Stimulated activated CD8-positive, alpha-beta memory T cell treated with anti-CD3 and anti-CD28 coated beads, Interleukin-2, amount 100 ng/mL, for 48 hours (primary cell): ENCODE data around the gene SMIM41.

Experiments used
- DNase-seq, 2 donors: peaks; one replicate each; pipeline ENCODE4 v3.0.0-alpha.2; 2020; ENCODE audit warnings: low read depth in 2 of 2

Gene SMIM41

DNA sequence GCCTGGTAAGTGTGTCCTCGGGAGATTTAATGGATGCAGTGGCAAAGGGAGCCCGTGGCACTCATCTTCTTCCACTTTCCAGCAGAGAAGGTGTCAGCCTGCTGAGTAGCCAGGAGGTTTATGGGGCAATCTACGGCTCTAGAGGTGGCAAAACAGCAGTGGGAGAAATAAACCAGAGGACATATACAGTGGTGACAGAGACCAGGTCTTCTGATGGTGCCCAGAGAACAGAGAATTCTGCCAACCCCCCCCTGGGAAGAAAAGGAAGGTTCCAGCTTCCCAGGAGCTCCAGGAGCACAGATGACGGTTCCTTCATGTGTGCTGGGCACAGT lies 43.0 kb downstream of the SMIM41 start:
- no peak for DNase-seq

DNA sequence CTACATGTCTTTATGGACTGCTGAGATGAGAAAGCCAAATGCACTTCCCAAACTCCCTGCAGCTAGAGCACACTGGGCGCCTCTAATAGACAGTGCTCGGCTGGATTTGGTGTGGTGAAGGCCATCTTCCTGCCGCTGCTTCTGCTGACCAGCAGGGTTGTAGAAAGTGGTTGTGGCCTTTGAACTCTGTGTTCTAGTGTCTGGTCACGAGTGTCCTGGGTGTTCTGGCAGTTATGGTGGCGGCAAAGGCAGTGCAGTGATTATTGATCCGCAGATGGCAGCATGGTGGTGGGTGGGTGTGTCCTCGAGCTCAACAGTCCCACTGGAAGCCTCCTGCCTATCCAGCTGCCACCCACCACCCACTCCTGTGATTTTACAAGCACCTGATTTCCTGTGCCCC lies 43.4 kb downstream of the SMIM41 start:
- DNase-seq = no peak

DNA sequence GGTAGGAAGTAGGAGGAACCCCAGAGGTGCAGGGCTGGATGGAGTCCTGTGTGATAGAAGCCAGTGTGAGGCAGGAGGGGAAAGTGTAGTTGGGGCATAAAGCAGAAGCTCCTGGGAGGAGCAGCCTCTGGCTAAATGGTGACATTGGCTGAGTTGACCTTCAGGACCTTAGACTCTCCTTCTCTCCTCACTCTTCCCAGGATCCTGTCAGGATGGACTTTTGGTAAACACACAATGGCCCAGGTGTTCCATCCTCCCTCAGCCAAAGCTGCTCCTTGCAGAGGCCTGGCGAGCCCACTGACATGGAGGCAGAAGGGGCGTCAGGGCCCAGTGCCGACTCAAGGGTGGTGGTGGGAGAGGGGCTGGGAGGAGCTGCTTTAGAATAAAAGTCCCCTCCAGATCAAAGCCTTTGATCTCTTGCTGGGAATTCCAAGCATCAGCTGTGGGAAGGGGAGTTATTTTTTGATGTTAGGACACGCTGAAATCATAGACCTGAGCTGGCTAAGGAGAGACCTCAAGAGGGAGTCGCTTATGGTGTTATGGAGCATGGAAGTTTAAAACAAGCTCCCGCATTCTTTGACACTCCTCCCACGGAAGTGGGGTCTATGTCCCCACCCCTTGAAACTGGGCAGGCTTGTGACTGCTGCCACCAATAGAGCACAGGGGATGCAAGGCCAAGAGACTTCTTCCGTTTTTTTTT lies 44.1 kb downstream of the SMIM41 start:
- no peak for DNase-seq

DNA sequence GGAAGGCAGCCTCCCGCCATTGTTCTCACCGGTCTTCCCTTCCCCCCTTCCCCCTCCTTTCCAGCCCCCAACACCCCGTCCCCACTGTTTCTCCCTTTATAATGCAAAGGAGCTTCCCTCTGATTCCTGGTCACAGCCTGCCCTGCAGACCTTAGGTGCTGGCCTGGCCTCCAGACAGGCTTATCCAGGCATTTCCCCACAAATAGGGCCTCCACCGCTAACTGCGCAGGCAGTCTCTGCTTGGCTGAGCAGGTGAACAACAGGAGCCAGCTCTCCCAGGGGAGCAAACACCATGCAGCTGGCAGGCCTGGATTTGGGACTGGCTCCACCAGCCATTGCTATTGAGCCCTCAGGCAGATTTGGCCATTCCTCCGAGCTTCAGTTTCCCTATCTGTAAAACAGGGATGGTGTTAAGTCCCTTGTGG lies 46.0 kb downstream of the SMIM41 start:
- no peak for DNase-seq

DNA sequence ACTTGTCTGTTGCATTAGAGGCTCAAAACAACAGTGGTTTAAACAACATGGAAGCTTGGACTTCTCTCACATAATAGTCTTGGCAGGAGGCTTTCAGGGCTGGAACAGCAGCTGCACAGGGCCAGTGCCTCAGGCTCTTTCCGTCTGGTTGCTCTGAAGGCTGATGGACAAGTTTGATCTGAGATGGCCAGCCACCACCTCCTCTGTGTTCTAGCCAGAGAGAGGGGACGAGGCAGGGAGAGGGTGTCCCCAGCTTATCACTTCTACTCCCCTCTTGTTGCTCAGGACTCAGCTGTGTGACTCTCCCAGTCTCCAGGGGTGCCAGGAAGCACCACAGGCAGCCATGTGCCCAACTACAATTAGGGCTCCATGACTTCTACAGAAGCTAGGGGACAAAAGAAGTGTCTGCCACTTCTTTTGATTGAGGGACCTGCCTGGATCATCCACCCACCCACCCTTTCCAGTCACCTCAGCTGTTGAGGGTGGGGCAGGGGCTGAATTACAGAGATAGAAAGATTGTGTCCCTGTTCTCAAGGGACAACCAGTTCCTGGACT lies 46.6 kb downstream of the SMIM41 start:
- DNase-seq = no peak

DNA sequence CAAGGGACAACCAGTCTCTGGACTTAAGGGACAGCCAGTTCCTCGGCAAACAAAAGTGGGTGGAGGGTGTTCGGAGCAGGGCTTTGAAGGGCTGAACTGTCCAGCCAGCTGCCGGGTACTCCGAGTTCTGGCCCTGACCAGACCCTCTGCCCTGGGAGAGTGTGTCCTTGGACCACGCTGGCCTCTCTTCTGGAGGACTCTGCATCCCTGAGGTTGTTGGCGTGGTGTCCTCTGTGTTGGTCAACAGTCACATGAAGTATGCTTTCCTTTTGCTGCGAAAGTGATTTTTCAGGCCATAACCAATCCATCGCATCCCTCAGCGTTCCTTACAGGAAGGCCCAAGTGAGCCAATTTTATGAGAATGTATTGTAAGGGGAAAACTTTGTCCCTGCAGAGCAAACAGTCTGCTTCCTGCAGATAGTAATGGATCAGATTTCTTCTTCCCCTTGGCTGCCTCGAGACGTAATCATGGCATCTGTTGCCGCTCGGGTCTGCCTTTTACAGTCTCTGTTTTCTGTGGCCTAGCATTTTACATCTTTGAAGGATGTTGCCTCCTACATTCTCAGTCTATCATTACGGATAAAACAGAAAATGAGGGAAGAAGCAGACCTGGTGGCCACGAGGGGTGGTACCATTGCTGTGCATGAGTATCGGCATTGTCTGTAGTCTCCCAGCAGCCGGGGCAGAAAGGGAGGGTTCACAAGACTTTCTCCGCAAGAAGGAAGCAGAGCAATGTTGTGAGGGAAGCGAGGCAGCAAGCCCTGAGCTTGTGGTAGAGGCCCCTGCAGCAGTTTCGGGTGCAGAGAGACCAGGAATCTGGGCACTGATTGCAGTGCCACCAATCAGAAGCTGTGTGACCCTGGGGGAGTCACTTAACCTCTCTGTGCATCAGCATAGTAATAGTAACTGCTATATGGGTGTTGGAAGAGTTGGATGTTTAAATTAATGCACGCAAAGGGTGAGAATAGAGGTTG lies 47.4 kb downstream of the SMIM41 start:
- DNase-seq = no peak

DNA sequence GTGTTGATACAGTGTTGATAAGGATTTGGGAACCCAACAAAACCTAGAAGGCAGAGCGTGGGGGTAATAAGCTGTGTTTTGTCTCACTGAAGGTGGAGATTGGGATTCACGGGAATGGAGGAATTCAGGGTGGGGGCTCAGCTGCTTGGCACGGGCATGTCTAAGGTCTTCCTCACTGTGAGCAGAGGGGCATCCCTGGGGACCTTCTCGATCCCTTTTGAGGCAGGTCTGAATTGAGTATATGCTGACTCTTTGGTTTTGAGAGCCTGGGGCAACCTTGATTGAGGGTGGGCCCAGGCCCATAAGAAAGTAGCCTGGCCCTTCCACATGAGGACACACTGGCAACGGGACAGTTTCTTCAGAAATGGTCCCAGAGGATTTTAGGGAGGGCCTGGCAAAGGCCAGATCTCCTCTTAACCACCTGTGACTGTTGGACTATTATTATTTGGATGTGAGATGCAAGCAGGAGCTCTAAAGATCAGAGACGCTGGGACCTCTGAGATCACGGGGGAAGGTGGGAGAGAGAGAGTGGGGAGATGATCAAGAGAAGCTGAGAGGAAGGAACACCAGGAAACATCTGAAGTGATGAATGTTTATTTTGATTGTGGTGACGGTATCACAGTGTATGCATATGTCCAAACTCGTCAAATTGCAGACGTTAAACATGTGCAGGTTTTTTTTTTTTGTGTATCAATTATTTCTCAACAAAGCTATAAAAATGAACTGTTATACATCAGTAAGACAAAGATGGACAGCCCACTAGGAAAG lies 48.4 kb downstream of the SMIM41 start:
- no peak for DNase-seq

DNA sequence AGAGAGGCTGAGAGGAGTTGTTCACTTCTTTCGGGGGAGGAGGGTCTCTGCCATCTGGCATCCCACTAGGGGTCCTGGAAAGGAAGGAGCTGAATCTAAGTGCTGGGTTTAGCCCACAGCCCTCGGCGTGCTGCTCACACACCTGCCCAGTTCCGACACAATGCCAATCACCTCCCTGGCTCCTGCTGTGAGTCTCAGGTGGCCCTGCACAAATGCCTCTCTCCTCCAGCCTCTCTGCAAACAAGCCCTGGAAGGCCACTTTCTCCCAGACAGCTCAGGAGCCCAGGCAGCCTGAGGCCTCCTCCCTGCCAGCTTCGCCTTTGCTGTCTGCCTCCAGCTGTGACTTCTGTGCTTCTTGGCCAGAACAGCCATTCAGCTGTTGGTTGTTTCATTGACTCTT lies 51.2 kb downstream of the SMIM41 start:
- no peak for DNase-seq

DNA sequence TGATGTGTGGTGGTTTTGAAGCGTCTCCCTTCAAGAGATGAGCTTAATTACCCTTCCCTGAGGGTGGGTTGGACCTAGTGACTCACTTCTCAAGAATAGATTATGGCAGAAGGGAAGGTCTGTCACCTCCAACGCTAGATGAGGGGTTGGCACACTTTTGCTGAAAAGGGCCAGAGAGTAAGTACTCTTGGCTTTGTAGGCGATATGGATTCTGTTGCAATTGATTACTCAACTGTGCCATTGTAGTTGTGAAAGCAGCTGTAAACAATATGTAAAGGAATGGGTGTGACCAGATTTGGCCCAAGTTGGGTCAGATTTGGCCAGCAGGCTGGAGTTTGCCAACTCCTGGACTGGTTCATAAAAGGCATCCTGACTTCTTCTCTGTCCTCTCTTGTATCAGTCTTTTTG lies 53.3 kb downstream of the SMIM41 start:
- no peak for DNase-seq

DNA sequence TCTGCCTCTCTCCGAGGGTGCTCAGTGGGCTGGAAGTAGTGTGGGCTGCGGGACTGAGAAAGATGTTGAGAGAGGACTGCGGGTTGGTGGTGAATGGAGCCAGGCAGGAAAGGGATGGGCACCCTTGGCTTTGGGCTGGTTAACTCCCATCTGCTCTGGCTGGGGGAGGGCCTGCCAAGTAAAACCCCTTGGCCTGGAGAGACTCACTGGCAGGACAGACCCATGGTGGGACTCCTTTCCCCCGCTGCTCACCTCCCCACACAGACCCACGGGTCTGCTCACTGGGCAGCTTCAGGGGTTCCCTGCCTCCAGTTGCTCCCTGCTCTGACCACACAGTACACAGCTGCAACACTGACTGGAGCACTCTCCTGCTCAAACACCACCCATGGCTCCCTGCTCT lies 58.2 kb downstream of the SMIM41 start:
- no peak for DNase-seq

DNA sequence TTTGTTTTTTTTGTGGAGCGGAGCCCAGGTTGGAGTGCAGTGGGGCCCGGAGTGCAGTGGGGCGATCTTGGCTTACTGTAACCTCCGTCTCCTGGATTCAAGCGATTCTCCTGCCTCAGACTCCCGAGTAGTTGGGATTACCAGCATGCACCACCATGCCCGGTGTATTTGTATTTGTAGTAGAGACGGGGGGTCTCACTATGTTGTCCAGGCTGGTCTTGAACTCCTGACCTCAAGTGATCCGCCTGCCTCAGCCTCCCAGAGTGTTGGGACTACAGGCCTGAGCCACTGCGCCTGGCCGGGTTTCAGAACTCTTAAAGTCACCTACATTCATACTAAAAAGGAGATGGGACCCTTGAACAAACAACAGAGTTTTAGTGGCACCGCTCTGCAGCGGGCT lies 59.6 kb downstream of the SMIM41 start:
- DNase-seq = no peak

DNA sequence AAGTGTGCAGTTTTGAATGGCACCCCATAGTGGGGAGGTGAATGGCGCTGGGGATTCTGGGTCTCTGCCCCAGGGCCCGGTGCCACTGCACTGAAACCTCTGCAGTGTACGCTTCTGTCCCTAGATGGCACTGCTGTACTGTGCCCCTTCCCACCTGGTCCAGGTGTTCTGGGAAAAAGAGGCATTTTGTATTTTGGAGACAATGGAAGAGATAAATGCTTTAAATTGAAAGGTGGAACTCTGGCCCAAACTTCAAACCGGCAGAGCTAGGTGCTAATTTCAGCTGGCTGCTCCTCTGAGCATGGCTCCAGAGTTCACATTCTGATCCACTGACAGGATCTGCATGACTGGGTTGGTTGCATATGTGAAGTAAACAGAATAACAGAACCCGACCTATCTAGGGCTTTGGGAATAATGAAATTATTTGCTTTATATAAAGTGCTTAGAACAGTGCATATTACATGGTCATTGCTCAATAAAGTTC lies 60.1 kb downstream of the SMIM41 start:
- DNase-seq = peak in 1 of 2 donors; percentile 16

DNA sequence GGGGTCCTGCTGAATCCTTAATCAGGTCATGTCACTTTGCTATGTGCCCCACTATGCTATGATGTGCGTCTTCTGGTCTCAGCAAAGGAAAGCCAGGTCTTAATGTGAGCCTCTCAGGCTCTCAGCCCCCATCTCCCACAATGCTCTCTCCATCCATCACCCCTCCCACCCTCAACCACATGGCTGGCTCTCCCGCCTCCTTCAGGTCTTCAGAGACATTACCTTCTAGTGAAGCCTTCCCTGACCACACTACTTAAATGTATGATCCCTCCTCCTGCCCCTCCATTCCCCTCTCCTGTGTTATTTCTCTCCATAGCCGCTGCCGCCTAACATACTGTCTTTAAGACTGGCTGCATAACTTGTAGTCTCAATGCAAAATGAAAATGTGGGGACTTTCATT lies 61.8 kb downstream of the SMIM41 start:
- DNase-seq = no peak

DNA sequence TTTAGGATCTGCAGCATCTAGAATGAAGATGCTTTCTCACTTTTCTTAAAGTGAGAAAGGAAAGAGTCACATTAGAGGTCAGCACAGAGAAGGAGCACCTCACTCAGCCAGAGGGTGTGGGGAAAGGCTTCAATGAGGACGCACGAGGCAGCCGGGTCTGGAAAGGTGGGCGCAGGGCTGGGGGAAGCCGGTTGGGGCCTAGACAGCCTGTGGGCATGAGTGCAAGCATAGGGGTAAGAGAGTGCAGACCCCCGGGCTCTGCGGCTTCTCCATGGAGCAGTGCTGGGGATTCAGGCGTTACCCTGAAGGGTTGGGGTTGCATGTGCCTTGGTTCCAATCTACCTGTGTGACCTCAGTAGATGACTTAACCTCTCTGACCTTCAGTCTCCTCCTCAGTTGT lies 62.4 kb downstream of the SMIM41 start:
- no peak for DNase-seq

DNA sequence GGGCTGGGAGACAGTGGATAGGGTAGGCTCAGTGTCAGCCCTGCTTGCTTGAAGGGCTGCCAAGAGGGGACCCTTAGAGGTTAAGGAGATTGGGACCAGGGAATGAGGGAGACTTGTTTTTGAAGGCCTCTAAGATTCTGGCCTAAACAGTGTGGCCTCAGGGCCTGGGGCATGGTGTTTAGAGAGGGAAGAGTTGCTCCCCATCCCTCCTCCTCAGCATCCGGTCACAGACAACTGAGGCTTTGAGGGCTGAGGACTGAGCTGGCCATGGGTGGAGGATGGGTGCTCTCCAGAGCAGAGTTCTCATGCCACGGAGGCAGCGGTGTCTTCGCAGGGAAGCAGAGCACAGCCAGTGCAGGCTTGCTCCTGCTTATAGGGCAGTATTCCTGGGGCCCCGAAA lies 62.9 kb downstream of the SMIM41 start:
- DNase-seq = no peak

DNA sequence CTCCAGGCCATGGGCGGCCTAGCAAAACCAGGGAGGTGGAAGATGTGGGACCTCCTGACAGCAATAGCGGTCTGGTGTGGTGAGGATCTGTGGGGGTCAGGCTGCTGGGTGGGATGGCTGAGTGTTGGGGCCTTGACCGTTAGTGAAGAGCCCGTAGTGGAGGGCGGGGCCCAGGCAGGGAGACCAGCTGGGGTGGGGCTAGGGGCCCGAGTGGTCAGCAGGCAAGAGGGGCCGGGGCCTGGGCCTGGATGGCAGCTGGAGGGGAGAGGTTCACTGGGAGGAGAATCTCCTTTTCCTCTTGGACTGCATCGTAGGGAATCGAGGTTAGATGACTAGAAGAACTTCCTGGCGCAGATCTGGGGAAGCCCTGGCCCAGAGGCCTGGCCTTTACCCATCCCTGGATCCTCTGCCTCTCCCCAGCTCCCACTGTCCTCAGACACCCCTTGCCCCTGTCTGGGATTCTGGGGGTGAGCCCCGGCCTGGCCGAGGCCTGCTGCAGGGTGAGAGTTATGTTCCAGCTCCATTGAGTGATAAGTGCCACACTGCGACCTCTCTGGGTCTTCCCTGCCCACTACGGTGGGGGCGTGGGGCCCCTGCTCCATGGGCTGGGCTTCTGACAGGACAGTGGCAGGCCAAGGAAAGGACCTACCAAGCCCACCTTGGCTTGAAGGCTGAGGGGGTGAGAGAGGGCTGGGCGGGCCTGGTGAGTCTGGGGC lies 65.2 kb downstream of the SMIM41 start:
- DNase-seq = no peak

DNA sequence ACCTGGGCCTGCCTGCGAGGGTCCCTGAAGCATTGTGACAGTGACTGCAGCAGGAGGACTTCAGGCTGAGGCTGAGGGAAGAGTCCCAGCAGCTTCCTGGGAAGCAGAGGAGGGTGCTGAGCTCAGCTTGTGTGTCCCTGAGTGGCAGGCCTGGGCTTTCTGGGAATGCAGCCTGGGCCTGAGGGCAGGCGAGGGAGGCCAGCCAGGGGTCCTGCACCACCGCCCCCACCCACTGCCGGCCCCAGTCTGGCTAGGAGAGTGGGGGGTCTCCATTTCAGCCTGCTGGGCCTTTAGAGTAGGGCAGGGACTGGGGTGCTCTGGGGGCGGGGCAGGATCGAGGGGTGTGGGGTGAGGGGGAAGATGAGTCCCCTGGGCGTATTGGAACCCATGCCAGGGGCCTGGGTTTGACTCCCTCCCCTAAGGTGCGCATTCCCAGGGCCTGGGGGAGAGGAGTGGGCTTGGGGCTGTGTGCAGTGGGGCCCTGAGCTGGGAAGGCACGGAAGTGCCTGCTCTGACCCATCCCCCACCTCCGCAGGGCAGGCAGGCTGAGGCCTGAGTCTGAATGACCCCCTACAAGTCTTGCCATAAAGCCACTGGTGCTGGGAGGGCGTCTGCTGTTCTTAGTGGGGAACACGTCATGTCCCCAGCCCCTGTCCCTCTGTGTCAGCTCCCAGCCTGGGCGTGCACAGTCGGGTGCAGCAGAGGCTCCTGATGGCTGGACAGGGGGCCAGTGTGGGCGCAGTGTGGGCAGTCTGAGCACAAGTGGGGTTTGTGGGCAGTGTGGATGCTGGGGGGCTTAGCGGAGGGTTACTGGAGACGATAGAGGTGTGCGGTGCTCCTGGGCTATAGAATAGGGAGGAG lies 66.0 kb downstream of the SMIM41 start:
- no peak for DNase-seq

DNA sequence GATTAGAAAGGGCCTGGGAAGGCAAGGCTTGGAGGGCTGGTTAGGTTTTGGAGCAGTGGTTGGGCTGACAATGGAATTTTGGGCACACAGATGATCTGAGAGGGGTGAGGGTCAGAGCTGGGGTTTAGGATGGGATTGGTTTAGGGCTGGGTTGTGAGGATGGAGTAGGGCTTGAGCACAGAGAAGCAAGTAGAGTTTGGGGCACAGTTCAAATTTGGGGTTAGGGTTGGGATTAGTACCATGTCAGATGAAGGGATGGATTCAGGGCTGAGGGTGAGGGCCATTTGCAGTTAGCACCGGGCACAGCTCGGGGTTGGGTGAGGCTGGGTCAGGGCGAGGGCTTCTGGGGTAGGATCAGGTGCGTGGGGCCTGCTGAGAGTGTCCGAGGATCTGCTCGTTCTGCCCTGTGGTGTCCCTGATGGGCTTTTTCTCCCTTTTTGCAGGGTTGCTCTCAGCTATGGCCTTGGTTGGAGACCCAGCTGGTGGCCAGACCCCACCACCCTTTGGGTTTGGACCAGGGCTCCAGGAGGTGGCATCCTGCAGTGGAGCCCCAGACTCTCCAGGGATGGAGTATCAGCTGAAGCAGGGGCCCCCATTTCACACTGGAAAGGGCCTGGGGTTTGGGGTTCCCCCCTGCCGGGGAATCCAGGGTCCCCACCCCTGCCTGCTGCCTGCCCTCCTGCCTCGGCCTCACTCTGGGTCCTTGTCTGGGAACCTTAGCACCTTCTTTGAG lies 66.8 kb downstream of the SMIM41 start:
- DNase-seq = no peak

DNA sequence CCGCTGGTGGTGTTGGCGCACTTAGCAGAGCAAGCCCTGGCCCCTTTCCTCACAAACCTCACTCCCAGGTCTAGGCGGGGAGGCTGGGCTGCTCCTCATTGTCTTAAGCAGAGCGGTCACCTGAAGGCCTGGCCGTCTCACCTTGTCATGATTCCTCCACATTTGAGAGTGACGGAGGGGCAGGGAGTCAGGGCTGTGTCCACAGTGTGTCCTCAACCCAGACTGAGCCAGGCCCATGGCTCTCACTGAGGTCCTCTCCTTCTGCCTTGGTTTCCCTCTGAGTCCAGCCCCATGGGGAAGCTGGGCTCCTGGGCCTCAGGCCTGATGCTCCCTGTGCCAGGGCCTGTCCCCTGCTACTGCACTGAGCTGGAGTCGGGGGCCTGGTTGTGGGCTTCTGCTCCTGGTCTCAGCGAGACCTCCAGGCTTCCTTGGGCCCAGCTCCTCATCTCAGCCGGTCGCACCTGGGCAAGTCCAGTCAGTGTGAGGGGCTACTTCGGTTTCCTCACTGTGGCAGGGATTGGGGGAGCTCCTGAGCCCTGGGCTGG lies 67.4 kb downstream of the SMIM41 start:
- no peak for DNase-seq
